CD4-positive, alpha-beta T cell (primary cell): ENCODE results near the gene FBF1. TPM values are rescaled to one million over a fixed set of nuclear protein-coding genes. Genes with fewer than 3 reads are reported as not detected.
A peak's percentile ranks its signal among the peaks of the same experiment; 100 is the strongest.

ENCODE experiments used
- ATAC-seq: fragments of 200-7000 bp; cut with Tn5 transposase; one replicate; pipeline ENCODE4 v1.10.0; 2022; ENCODE audit warnings: mild to moderate bottlenecking; ENCODE audit not compliant: poor library complexity
- CTCF ChIA-PET: fragments of 350-600 bp; sonication (Branson Sonifier 250); formaldehyde crosslinking; loops from one replicate; lab custom pipeline; 2021; ENCODE audit warnings: antibody characterized with exemption, inconsistent platforms; lab: Charles Lee
- POLR2A ChIA-PET: fragments of 350-600 bp; sonication (Branson Sonifier 250); formaldehyde crosslinking; loops from one replicate; lab custom pipeline; 2021; ENCODE audit warnings: antibody characterized with exemption, inconsistent platforms; lab: Charles Lee
- DNase-seq, 14 experiments: peaks; one replicate each; pipeline ENCODE4 v3.0.0-alpha.2; 2013 to 2020; ENCODE audit warnings: mixed read lengths in 2 of 14
- H3K27ac ChIP-seq, 2 donors: one replicate each; pipeline versions ENCODE4 v1.5.1 to v1.7.0; 2013; ENCODE audit warnings: low read length in 2 of 2, low read depth in 1 of 2, mild to moderate bottlenecking in 1 of 2
- H3K27me3 ChIP-seq, 2 experiments: 1 replicate in 1 of 2; 2 replicates in 1 of 2; pipeline versions ENCODE4 v1.6.1 to v1.7.0; 2013; ENCODE audit warnings: low read length in 2 of 2, control low read depth in 1 of 2, mild to moderate bottlenecking in 1 of 2, moderate library complexity in 1 of 2; ENCODE audit not compliant: insufficient read depth in 2 of 2, control insufficient read depth in 1 of 2
- H3K36me3 ChIP-seq: one replicate; pipeline ENCODE4 v1.6.1; 2013; ENCODE audit warnings: low read length, control low read depth; ENCODE audit not compliant: insufficient read depth
- H3K4me1 ChIP-seq: one replicate; pipeline ENCODE4 v1.6.1; 2013; ENCODE audit warnings: low read length, control low read depth; ENCODE audit not compliant: insufficient read depth
- H3K4me3 ChIP-seq: one replicate; pipeline ENCODE4 v1.5.1; 2013; ENCODE audit warnings: mild to moderate bottlenecking, low read length, moderate library complexity
- H3K9me3 ChIP-seq, 2 experiments: 1 replicate in 1 of 2; 2 replicates in 1 of 2; pipeline versions ENCODE4 v1.6.1 to v1.7.0; 2013; ENCODE audit warnings: low read length in 2 of 2, mild to moderate bottlenecking in 2 of 2, control low read depth in 1 of 2, moderate library complexity in 1 of 2; ENCODE audit not compliant: control insufficient read depth in 1 of 2, insufficient read depth in 1 of 2
- H3K27ac Mint-ChIP-seq: one replicate; pipeline ENCODE4 v1.8.0; 2020; ENCODE audit warnings: mixed read lengths
- H3K27me3 Mint-ChIP-seq: one replicate; pipeline ENCODE4 v1.8.0; 2021; ENCODE audit warnings: mixed read lengths
- H3K36me3 Mint-ChIP-seq: one replicate; pipeline ENCODE4 v1.8.0; 2021; ENCODE audit warnings: low read depth, mixed read lengths
- H3K4me1 Mint-ChIP-seq: one replicate; pipeline ENCODE4 v1.8.0; 2021; ENCODE audit warnings: low read depth, mixed read lengths
- H3K4me3 Mint-ChIP-seq: one replicate; pipeline ENCODE4 v1.8.0; 2020; ENCODE audit warnings: mild to moderate bottlenecking, mixed read lengths
- H3K9me3 Mint-ChIP-seq: one replicate; pipeline ENCODE4 v1.8.0; 2020; ENCODE audit warnings: mixed read lengths
- CTCF ChIP-seq: fragments of 200-600 bp; IDR thresholded peaks from one replicate; pipeline ENCODE4 v1.8.0; 2022; ENCODE audit warnings: antibody characterized with exemption, mild to moderate bottlenecking
- intact Hi-C, 2 experiments: fragments of 100-400 bp; cut with DNase I in 1 of 2; cut with micrococcal nuclease in 1 of 2; formaldehyde crosslinking; loops; one replicate each; pipeline versions ENCODE4 v1.15.1 to v1.9.0; 2023 to 2025; cut with DNase I, micrococcal nuclease
- total RNA-seq, 174 experiments: library from RNA in 2 of 174; stranded (reverse) in 2 of 174; gene quantifications; one replicate each; pipeline ENCODE4 v1.2.3 and lab custom pipeline; 2021 to 2026

The FBF1 gene
- total RNA-seq, 2 experiments from 2014 or later, result 21.2 to 23.9 TPM

GRCh38 chr17:75898065-75898464, 42.8 kb downstream of the FBF1 start:
- Mint-ChIP-seq H3K4me3 (peak overlapping the region; percentile 88), H3K36me3 (peaks cover 50% of the 10 kb centered on the region), H3K9me3 (no peaks in the 10 kb centered on the region), H3K27ac (peak overlapping the region; percentile 39), H3K27me3 (no peaks in the 10 kb centered on the region), H3K4me1 (peaks cover 25% of the 10 kb centered on the region)
- DNase-seq, result no peak
- ChIA-PET CTCF (interaction anchor here (0.9 to 2.5 kb wide), 3 partner anchors 20 to 22 kb away, joined by 3 to 6 read pairs (median 5); partner anchors contain the start of gene TRIM47), POLR2A (interaction anchor here (3.3 kb wide), 1 partner anchor 118 kb away, joined by 21 read pairs; a partner anchor contains a TSS)
- H3K27ac ChIP-seq, result no peak overlapping the region
- H3K27me3 ChIP-seq, result no peaks in the 10 kb centered on the region
- no peak for TF ChIP-seq CTCF
- intact Hi-C loops, result no loop called here
- peaks cover 48% of the 10 kb centered on the region for H3K36me3 ChIP-seq
- H3K4me1 ChIP-seq, result peaks cover 33% of the 10 kb centered on the region
- H3K4me3 ChIP-seq, result no peak overlapping the region
- no peak for ATAC-seq
- no peaks in the 10 kb centered on the region for H3K9me3 ChIP-seq

- H3K4me3 ChIP-seq, result peak overlapping the region; percentile 10
- intact Hi-C loops, result loop anchor here (2.0 kb wide), 2 partner anchors 21 to 115 kb away; no protein-coding TSS in a partner anchor
Measured at GRCh38 chr17:75897160-75898019, 43.5 kb downstream of the FBF1 start.

More at GRCh38 chr17:75897160-75898019, 43.5 kb downstream of the FBF1 start:
- peaks cover 25% of the 10 kb centered on the region for H3K4me1 Mint-ChIP-seq
- H3K27me3 ChIP-seq, result no peaks in the 10 kb centered on the region
- peaks cover 49% of the 10 kb centered on the region for H3K36me3 Mint-ChIP-seq
- CTCF ChIA-PET, result interaction anchor here (0.7 to 2.1 kb wide), 11 partner anchors 7 to 144 kb away, joined by 3 to 50 read pairs (median 6); partner anchors contain the start of genes MRPL38, TRIM47 and WBP2
- POLR2A ChIA-PET, result interaction anchor here (0.6 to 3.5 kb wide), 14 partner anchors 8 to 368 kb away, joined by 3 to 74 read pairs (median 8); partner anchors contain the start of genes ACOX1, GALK1, TEN1 and TRIM47
- H3K27ac Mint-ChIP-seq, result peak overlapping the region; percentile 78
- H3K4me3 Mint-ChIP-seq, result peak overlapping the region; percentile 88
- no peaks in the 10 kb centered on the region for H3K9me3 ChIP-seq
- DNase-seq (peak in 1 of 14 experiments; percentile 41), ATAC-seq (no peak)
- TF ChIP-seq CTCF, result no peak
- H3K4me1 ChIP-seq, result peaks cover 33% of the 10 kb centered on the region
- no peaks in the 10 kb centered on the region for H3K27me3 Mint-ChIP-seq
- H3K27ac ChIP-seq, result no peak overlapping the region
- no peaks in the 10 kb centered on the region for H3K9me3 Mint-ChIP-seq
- H3K36me3 ChIP-seq, result peaks cover 50% of the 10 kb centered on the region
